ENCODE measurements around the gene GOLGA6D. TPM values are rescaled to one million over a fixed set of nuclear protein-coding genes. Genes with fewer than 3 reads are reported as not detected.
"Not testable (repeated sequence)": the region's sequence is repeated elsewhere in the genome, so short reads cannot be mapped to it uniquely, and the experiment has no call there.

The GOLGA6D gene
- total RNA-seq, 2 experiments from 2014 or later = not detected

- Histone ChIP-seq H3K4me1 (ENCODE audit: insufficient read depth, low read length, poor library complexity, severe bottlenecking) (no peaks in the 10 kb centered on the region), H3K79me2 (ENCODE audit: insufficient read depth, low read depth, low read length) (no peaks in the 10 kb centered on the region), H3K4me2 (ENCODE audit: low read length) (no peak overlapping the region), H3K9me2 (ENCODE audit: insufficient read depth, low read length) (no peaks in the 10 kb centered on the region), H4K20me1 (ENCODE audit: insufficient read depth, low read length) (no peaks in the 10 kb centered on the region), H3K4me3 (ENCODE audit: low read depth, low read length, poor library complexity, severe bottlenecking) (no peak overlapping the region), H3K9me3 (ENCODE audit: low read length) (no peaks in the 10 kb centered on the region), H3K27ac (ENCODE audit: low read depth, low read length, poor library complexity, severe bottlenecking) (no peak overlapping the region), H3K36me3 (ENCODE audit: insufficient read depth, low read length) (no peaks in the 10 kb centered on the region), H2AFZ (ENCODE audit: low read length) (no peak overlapping the region)
- intact Hi-C loops (cut with micrococcal nuclease; ENCODE audit: unreplicated experiment) = no loop called here
- CTCF ChIA-PET (ENCODE audit: unreplicated experiment) = no interaction called here
- TF ChIP-seq EZH2phosphoT487 (IDR thresholded peaks at IDR 0.05; ENCODE audit: borderline replicate concordance, low read depth, low read length) (no peak), CTCF (conservative IDR thresholded peaks at IDR 0.05; ENCODE audit: low read length) (no peak)
- POLR2A ChIA-PET = no interaction called here
- BruUV-seq (replicated peaks) = no TSS peak
- no peak for DNase-seq (ENCODE audit: low spot score)
These were observed 30.6 kb downstream of the GOLGA6D start for GRCh38 chr15:75313116-75313845.

- H3K36me3 ChIP-seq (ENCODE audit: insufficient read depth, low read length) = no peaks in the 10 kb centered on the region
- H4K20me1 ChIP-seq (ENCODE audit: insufficient read depth, low read length) = no peaks in the 10 kb centered on the region
- no peak overlapping the region for H3K4me3 ChIP-seq (ENCODE audit: low read depth, low read length, poor library complexity, severe bottlenecking)
- H3K79me2 ChIP-seq (ENCODE audit: insufficient read depth, low read depth, low read length) = no peaks in the 10 kb centered on the region
- TF ChIP-seq EZH2phosphoT487 (IDR thresholded peaks at IDR 0.05; ENCODE audit: borderline replicate concordance, low read depth, low read length) = no peak
- no peak for TF ChIP-seq CTCF (conservative IDR thresholded peaks at IDR 0.05; ENCODE audit: low read length)
- BruUV-seq (replicated peaks) = no TSS peak
- no peak overlapping the region for H3K27ac ChIP-seq (ENCODE audit: low read depth, low read length, poor library complexity, severe bottlenecking)
- no peak for DNase-seq (ENCODE audit: low spot score)
- H3K9me2 ChIP-seq (ENCODE audit: insufficient read depth, low read length) = no peaks in the 10 kb centered on the region
- intact Hi-C loops (cut with micrococcal nuclease; ENCODE audit: unreplicated experiment) = no loop called here
- POLR2A ChIA-PET = no interaction called here
- CTCF ChIA-PET (ENCODE audit: unreplicated experiment) = no interaction called here
- H3K4me1 ChIP-seq (ENCODE audit: insufficient read depth, low read length, poor library complexity, severe bottlenecking) = no peaks in the 10 kb centered on the region
- H3K9me3 ChIP-seq (ENCODE audit: low read length) = no peaks in the 10 kb centered on the region
- H3K4me2 ChIP-seq (ENCODE audit: low read length) = no peak overlapping the region
- no peak overlapping the region for H2AFZ ChIP-seq (ENCODE audit: low read length)
These were observed 32.1 kb downstream of the GOLGA6D start for GRCh38 chr15:75314552-75315290.

- H3K36me3 ChIP-seq (ENCODE audit: insufficient read depth, low read length); H4K20me1 ChIP-seq (ENCODE audit: insufficient read depth, low read length); H3K4me1 ChIP-seq (ENCODE audit: insufficient read depth, low read length, poor library complexity, severe bottlenecking); POLR2A ChIA-PET; BruUV-seq (replicated peaks); H3K4me2 ChIP-seq (ENCODE audit: low read length); H3K9me3 ChIP-seq (ENCODE audit: low read length); H3K4me3 ChIP-seq (ENCODE audit: low read depth, low read length, poor library complexity, severe bottlenecking); H3K79me2 ChIP-seq (ENCODE audit: insufficient read depth, low read depth, low read length); intact Hi-C loops (cut with micrococcal nuclease; ENCODE audit: unreplicated experiment); H2AFZ ChIP-seq (ENCODE audit: low read length); H3K27ac ChIP-seq (ENCODE audit: low read depth, low read length, poor library complexity, severe bottlenecking); DNase-seq (ENCODE audit: low spot score); CTCF ChIA-PET (ENCODE audit: unreplicated experiment); H3K9me2 ChIP-seq (ENCODE audit: insufficient read depth, low read length): not testable (repeated sequence)
These were observed 36.7 kb downstream of the GOLGA6D start for GRCh38 chr15:75319231-75319897.

Measured in OCI-LY7 (cell line).